Esophagus muscularis mucosa (tissue), 4 donors: Measurements from ENCODE around the gene ADAMTS13.

ENCODE experiments used
- CTCF ChIP-seq, 3 experiments: fragments of 200-600 bp in 2 of 3; fragments of 450-650 bp in 1 of 3; sonication (generic) in 2 of 3; IDR thresholded peaks; one replicate each; pipeline ENCODE4 v1.5.1; 2017 to 2019; ENCODE audit warnings: antibody characterized with exemption in 3 of 3, mild to moderate bottlenecking in 2 of 3, moderate library complexity in 1 of 3
- EP300 ChIP-seq: sonication (generic); formaldehyde crosslinking; IDR thresholded peaks from one replicate; pipeline ENCODE4 v1.6.1; 2017; ENCODE audit warnings: antibody characterized with exemption
- POLR2A ChIP-seq: fragments of 450-650 bp; IDR thresholded peaks from one replicate; pipeline ENCODE4 v1.6.1; 2017; ENCODE audit warnings: antibody characterized with exemption, moderate library complexity, mild to moderate bottlenecking, low read depth

GRCh38 chr9:133393399-133393798 is 28.8 kb upstream of the ADAMTS13 start:
- TF ChIP-seq CTCF (IDR thresholded peaks at IDR 0.05) (no peak), EP300 (no peak), POLR2A (no peak)
